GM23338 (cell line): ENCODE data around the gene ZNF354C. TPM values are rescaled to one million over a fixed set of nuclear protein-coding genes. Genes with fewer than 3 reads are reported as not detected.

Experiments
- ATAC-seq: fragments of 200-7000 bp; cut with Tn5 transposase; 3 replicates; pipeline ENCODE4 v1.9.1; 2020
- DNase-seq: peaks from one replicate; pipeline ENCODE4 v3.0.0-alpha.2; 2015; ENCODE audit warnings: low spot score
- H2AFZ ChIP-seq: fragments of 200-600 bp; sonication (generic); 2 replicates; pipeline ENCODE4 v1.8.0; 2016; ENCODE audit warnings: antibody characterized with exemption, mild to moderate bottlenecking, moderate library complexity
- H3F3A ChIP-seq: fragments of 200-600 bp; sonication (generic); replicated peaks from 2 replicates; pipeline ENCODE4 v1.8.0; 2017; ENCODE audit warnings: antibody characterized with exemption, mixed run types, low read depth
- H3K27ac ChIP-seq: fragments of 200-600 bp; sonication (generic); 2 replicates; pipeline ENCODE4 v1.6.1; 2016; ENCODE audit warnings: low read depth
- H3K27me3 ChIP-seq: fragments of 200-600 bp; sonication (generic); 2 replicates; pipeline ENCODE4 v1.8.0; 2016; ENCODE audit warnings: mild to moderate bottlenecking, mixed run types, moderate library complexity; ENCODE audit not compliant: insufficient read depth
- H3K36me3 ChIP-seq: fragments of 200-600 bp; sonication (generic); 2 replicates; pipeline ENCODE4 v1.8.0; 2016; ENCODE audit warnings: mild to moderate bottlenecking; ENCODE audit not compliant: insufficient read depth
- H3K4me1 ChIP-seq: fragments of 200-600 bp; sonication (generic); 2 replicates; pipeline ENCODE4 v1.8.0; 2016; ENCODE audit warnings: mild to moderate bottlenecking, moderate library complexity; ENCODE audit not compliant: insufficient read depth
- H3K4me2 ChIP-seq: fragments of 200-600 bp; sonication (generic); 2 replicates; pipeline ENCODE4 v1.7.1; 2017; ENCODE audit warnings: mixed run types
- H3K4me3 ChIP-seq: fragments of 200-600 bp; sonication (generic); 2 replicates; pipeline ENCODE4 v1.6.1; 2016; ENCODE audit warnings: mixed run types
- H3K79me2 ChIP-seq: fragments of 200-600 bp; sonication (generic); replicated peaks from 2 replicates; pipeline ENCODE4 v1.8.0; 2017; ENCODE audit warnings: mild to moderate bottlenecking; ENCODE audit not compliant: insufficient read depth
- H3K9me2 ChIP-seq: fragments of 200-600 bp; sonication (generic); 2 replicates; pipeline ENCODE4 v1.8.0; 2017; ENCODE audit not compliant: insufficient read depth
- H4K20me1 ChIP-seq: fragments of 200-600 bp; sonication (generic); replicated peaks from 2 replicates; pipeline ENCODE4 v1.8.0; 2017; ENCODE audit warnings: mild to moderate bottlenecking; ENCODE audit not compliant: insufficient read depth
- H3K27ac Mint-ChIP-seq: 2 replicates; pipeline ENCODE4 v1.8.0; 2020; ENCODE audit warnings: inconsistent platforms, mild to moderate bottlenecking, moderate library complexity, mixed read lengths
- H3K27me3 Mint-ChIP-seq: 3 replicates; pipeline ENCODE4 v1.8.0; 2022; ENCODE audit warnings: low read depth, mild to moderate bottlenecking, moderate library complexity, mixed read lengths, inconsistent platforms; ENCODE audit not compliant: insufficient read depth, poor library complexity
- H3K36me3 Mint-ChIP-seq: 3 replicates; pipeline ENCODE4 v1.8.0; 2021; ENCODE audit warnings: low read depth, mild to moderate bottlenecking, inconsistent platforms, moderate library complexity, mixed read lengths
- H3K4me1 Mint-ChIP-seq: 3 replicates; pipeline ENCODE4 v1.8.0; 2020; ENCODE audit warnings: mild to moderate bottlenecking, inconsistent platforms, mixed read lengths
- H3K4me3 Mint-ChIP-seq: 3 replicates; pipeline ENCODE4 v1.8.0; 2021; ENCODE audit warnings: moderate library complexity, mild to moderate bottlenecking, inconsistent platforms, mixed read lengths
- H3K9me3 Mint-ChIP-seq: 3 replicates; pipeline ENCODE4 v1.8.0; 2020; ENCODE audit warnings: moderate library complexity, mild to moderate bottlenecking, inconsistent platforms, mixed read lengths
- CREB1 ChIP-seq: fragments of 250-450 bp; sonication (Bioruptor Pico); IDR thresholded peaks from 2 replicates; pipeline ENCODE4 v1.5.0; 2020; ENCODE audit warnings: low read depth, mild to moderate bottlenecking, moderate library complexity
- EZH2 ChIP-seq: fragments of 200-600 bp; sonication (generic); IDR thresholded peaks from one replicate; pipeline ENCODE4 v1.8.0; 2017; ENCODE audit warnings: antibody characterized with exemption, mild to moderate bottlenecking, low read depth; ENCODE audit not compliant: unreplicated experiment
- EZH2phosphoT487 ChIP-seq: fragments of 200-600 bp; sonication (generic); IDR thresholded peaks from one replicate; pipeline ENCODE4 v1.8.1; 2018; ENCODE audit warnings: antibody characterized with exemption; ENCODE audit not compliant: unreplicated experiment
- JUNB ChIP-seq: IDR thresholded peaks from one replicate; pipeline ENCODE4 v1.6.1; 2016; ENCODE audit warnings: antibody characterized with exemption; ENCODE audit not compliant: unreplicated experiment
- NANOG ChIP-seq: IDR thresholded peaks from 2 replicates; pipeline ENCODE4 v1.6.1; 2016; ENCODE audit warnings: antibody characterized with exemption, borderline replicate concordance
- POLR2AphosphoS5 ChIP-seq: IDR thresholded peaks from 2 replicates; pipeline ENCODE4 v1.6.1; 2016; ENCODE audit warnings: antibody characterized with exemption, low read depth
- STAT1 ChIP-seq: IDR thresholded peaks from one replicate; pipeline ENCODE4 v1.6.1; 2016; ENCODE audit warnings: antibody characterized with exemption; ENCODE audit not compliant: unreplicated experiment
- ZNF331 ChIP-seq: fragments of 250-450 bp; sonication (Bioruptor Pico); IDR thresholded peaks from 2 replicates; pipeline ENCODE4 v1.5.0; 2020; ENCODE audit warnings: low read depth, mild to moderate bottlenecking, moderate library complexity
- polyA plus RNA-seq: library from polyadenylated mRNA; unstranded; fragments of >200 nt; fragmentation: Nextera tagmentation; extraction: Ambion mirVana; gene quantifications from 2 replicates; pipeline ENCODE4 v1.2.1, GENCODE V29; 2016
- total RNA-seq: library from RNA; depleted of rRNA; stranded (reverse); fragments of >200 nt; shearing (Covaris generic); gene quantifications from 2 replicates; pipeline ENCODE4 v1.2.3, GENCODE V29; 2014
- TF ChIP-seq, protein P1 (sequence below): IDR thresholded peaks from one replicate; pipeline ENCODE4 v1.6.1; 2018; ENCODE audit warnings: antibody characterized with exemption; ENCODE audit not compliant: unreplicated experiment
- TF ChIP-seq, protein P2 (sequence below), 2 experiments: fragments of 200-600 bp in 1 of 2; sonication (generic) in 1 of 2; conservative IDR thresholded peaks; 2 replicates each; pipeline versions ENCODE4 v1.5.1 to v1.6.1; 2016 to 2017; ENCODE audit warnings: antibody characterized with exemption in 2 of 2, low read depth in 2 of 2, mild to moderate bottlenecking in 2 of 2, moderate library complexity in 1 of 2
- TF ChIP-seq, protein P3 (sequence below): IDR thresholded peaks from 2 replicates; pipeline ENCODE4 v1.6.1; 2016; ENCODE audit warnings: antibody characterized with exemption

Gene ZNF354C
- total and polyA plus RNA-seq, 2 experiments from 2014 or later: 1.6 to 11.3 TPM

DNA sequence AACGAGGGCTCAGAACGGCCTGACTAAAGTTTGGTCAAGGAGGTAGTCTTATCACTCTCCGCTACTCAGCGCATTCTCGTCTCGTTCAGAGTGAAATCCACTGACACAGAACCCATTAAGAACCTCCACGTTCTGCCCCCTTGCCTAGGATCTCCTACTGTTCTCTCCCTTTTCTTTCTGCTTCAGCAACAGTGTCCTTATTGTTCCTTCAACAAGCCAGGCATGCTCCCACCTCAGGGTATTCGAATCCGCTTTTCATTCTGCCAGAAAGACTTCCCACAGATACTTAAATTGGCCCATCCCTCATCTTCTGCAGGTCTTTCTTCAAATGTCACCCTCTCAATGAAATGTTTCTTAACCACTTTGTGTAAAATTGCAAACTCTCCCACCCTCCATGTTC lies 4.3 kb upstream of the ZNF354C start:
- TF ChIP-seq, protein P1, sequence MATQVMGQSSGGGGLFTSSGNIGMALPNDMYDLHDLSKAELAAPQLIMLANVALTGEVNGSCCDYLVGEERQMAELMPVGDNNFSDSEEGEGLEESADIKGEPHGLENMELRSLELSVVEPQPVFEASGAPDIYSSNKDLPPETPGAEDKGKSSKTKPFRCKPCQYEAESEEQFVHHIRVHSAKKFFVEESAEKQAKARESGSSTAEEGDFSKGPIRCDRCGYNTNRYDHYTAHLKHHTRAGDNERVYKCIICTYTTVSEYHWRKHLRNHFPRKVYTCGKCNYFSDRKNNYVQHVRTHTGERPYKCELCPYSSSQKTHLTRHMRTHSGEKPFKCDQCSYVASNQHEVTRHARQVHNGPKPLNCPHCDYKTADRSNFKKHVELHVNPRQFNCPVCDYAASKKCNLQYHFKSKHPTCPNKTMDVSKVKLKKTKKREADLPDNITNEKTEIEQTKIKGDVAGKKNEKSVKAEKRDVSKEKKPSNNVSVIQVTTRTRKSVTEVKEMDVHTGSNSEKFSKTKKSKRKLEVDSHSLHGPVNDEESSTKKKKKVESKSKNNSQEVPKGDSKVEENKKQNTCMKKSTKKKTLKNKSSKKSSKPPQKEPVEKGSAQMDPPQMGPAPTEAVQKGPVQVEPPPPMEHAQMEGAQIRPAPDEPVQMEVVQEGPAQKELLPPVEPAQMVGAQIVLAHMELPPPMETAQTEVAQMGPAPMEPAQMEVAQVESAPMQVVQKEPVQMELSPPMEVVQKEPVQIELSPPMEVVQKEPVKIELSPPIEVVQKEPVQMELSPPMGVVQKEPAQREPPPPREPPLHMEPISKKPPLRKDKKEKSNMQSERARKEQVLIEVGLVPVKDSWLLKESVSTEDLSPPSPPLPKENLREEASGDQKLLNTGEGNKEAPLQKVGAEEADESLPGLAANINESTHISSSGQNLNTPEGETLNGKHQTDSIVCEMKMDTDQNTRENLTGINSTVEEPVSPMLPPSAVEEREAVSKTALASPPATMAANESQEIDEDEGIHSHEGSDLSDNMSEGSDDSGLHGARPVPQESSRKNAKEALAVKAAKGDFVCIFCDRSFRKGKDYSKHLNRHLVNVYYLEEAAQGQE: no peak
- TF ChIP-seq, protein P2, sequence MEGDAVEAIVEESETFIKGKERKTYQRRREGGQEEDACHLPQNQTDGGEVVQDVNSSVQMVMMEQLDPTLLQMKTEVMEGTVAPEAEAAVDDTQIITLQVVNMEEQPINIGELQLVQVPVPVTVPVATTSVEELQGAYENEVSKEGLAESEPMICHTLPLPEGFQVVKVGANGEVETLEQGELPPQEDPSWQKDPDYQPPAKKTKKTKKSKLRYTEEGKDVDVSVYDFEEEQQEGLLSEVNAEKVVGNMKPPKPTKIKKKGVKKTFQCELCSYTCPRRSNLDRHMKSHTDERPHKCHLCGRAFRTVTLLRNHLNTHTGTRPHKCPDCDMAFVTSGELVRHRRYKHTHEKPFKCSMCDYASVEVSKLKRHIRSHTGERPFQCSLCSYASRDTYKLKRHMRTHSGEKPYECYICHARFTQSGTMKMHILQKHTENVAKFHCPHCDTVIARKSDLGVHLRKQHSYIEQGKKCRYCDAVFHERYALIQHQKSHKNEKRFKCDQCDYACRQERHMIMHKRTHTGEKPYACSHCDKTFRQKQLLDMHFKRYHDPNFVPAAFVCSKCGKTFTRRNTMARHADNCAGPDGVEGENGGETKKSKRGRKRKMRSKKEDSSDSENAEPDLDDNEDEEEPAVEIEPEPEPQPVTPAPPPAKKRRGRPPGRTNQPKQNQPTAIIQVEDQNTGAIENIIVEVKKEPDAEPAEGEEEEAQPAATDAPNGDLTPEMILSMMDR (conservative IDR thresholded peaks at IDR 0.05; ENCODE audit: low read depth in 2 of 2): no peak
- no peak for TF ChIP-seq EZH2
- TF ChIP-seq, protein P3, sequence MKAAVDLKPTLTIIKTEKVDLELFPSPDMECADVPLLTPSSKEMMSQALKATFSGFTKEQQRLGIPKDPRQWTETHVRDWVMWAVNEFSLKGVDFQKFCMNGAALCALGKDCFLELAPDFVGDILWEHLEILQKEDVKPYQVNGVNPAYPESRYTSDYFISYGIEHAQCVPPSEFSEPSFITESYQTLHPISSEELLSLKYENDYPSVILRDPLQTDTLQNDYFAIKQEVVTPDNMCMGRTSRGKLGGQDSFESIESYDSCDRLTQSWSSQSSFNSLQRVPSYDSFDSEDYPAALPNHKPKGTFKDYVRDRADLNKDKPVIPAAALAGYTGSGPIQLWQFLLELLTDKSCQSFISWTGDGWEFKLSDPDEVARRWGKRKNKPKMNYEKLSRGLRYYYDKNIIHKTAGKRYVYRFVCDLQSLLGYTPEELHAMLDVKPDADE: no peak
- no peak for TF ChIP-seq CREB1 (CRISPR knock-in tag)
- no peak for TF ChIP-seq STAT1
- TF ChIP-seq NANOG: no peak
- TF ChIP-seq EZH2phosphoT487: no peak
- Histone ChIP-seq H2AFZ (no peak overlapping the region), H4K20me1 (no peaks in the 10 kb centered on the region), H3K79me2 (no peaks in the 10 kb centered on the region), H3K4me2 (no peak overlapping the region), H3K27me3 (0 out of 2 replicates have a peak, but pooled peaks cover 9% of the 10 kb centered on the region), H3K4me3 (no peak overlapping the region), H3K27ac (no peak overlapping the region), H3K36me3 (no peaks in the 10 kb centered on the region), H3F3A (no peaks in the 10 kb centered on the region), H3K4me1 (no peaks in the 10 kb centered on the region; the same call in 1 of the 2 replicates), H3K9me2 (peaks cover 3% of the 10 kb centered on the region; the same call in 1 of the 2 replicates)
- peaks cover 27% of the 10 kb centered on the region for H3K36me3 Mint-ChIP-seq
- H3K27me3 Mint-ChIP-seq: peaks cover 6% of the 10 kb centered on the region
- H3K4me3 Mint-ChIP-seq: no peak overlapping the region
- no peak overlapping the region for H3K27ac Mint-ChIP-seq
- H3K4me1 Mint-ChIP-seq: no peaks in the 10 kb centered on the region; the same call in 2 of the 3 replicates
- H3K9me3 Mint-ChIP-seq: peaks cover 74% of the 10 kb centered on the region
- no peak for ATAC-seq
- no peak for DNase-seq

DNA sequence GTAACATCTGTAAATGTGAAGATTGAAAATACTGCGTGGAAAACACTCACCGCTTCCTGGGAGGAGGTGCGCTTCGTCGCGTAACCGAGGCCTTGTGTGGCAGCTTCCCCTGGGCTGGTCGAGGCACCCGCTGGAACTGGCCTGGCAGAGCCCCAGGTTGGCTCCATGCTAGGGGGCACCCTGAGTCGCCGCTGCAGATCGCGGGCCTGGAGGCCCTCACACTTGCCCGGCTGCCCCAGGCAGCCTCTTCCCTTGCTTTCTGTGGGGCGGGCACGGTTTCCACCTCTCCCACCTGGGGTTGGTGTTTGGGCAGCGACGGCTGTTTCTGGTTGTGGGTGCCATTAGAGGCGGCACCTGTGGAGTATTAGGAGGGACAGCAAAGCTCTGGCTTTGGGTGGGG lies 852 bp downstream of the ZNF354C start:
- Histone ChIP-seq H3K79me2 (no peaks in the 10 kb centered on the region), H3K4me2 (peak overlapping the region; percentile 90), H3K4me3 (peak overlapping the region; percentile 78), H3K9me2 (peaks cover 3% of the 10 kb centered on the region; the same call in 1 of the 2 replicates), H4K20me1 (no peaks in the 10 kb centered on the region), H2AFZ (peak overlapping the region; percentile 95), H3K4me1 (no peaks in the 10 kb centered on the region; the same call in 1 of the 2 replicates), H3K27ac (no peak overlapping the region), H3K36me3 (no peaks in the 10 kb centered on the region), H3F3A (no peaks in the 10 kb centered on the region), H3K27me3 (peaks cover 14% of the 10 kb centered on the region; the same call in 1 of the 2 replicates)
- no peak for ATAC-seq
- Mint-ChIP-seq H3K27me3 (peaks cover 9% of the 10 kb centered on the region), H3K4me1 (no peaks in the 10 kb centered on the region; the same call in 2 of the 3 replicates), H3K4me3 (peak overlapping the region; percentile 79), H3K9me3 (peaks cover 72% of the 10 kb centered on the region), H3K27ac (no peak overlapping the region), H3K36me3 (peaks cover 63% of the 10 kb centered on the region)
- no peak for DNase-seq
- TF ChIP-seq JUNB (no peak), POLR2AphosphoS5 (no peak), ZNF331 (CRISPR knock-in tag) (no peak), EZH2phosphoT487 (no peak)
- TF ChIP-seq, protein P3: no peak
- TF ChIP-seq, protein P2 (conservative IDR thresholded peaks at IDR 0.05; ENCODE audit: low read depth in 2 of 2): no peak
